Fibroblast of mammary gland (primary cell): Measurements from ENCODE around the gene GUK1.

ENCODE experiments used
- DNase-seq: peaks from one replicate; pipeline ENCODE4 v3.0.0-alpha.2; 2010; ENCODE audit warnings: low read depth
- H3K4me3 ChIP-seq: 2 replicates; pipeline ENCODE4 v1.5.1; 2011; ENCODE audit warnings: low read depth, mild to moderate bottlenecking, low read length, moderate library complexity; ENCODE audit not compliant: control insufficient read depth
- CTCF ChIP-seq: conservative IDR thresholded peaks from 2 replicates; pipeline ENCODE4 v1.5.1; 2011; ENCODE audit warnings: low read depth, low read length, inconsistent platforms; ENCODE audit not compliant: control insufficient read depth, insufficient read depth

GUK1 gene

GRCh38 chr1:228174482-228175315, 34.6 kb downstream of the GUK1 start:
- H3K4me3 ChIP-seq = no peak overlapping the region
- no peak for TF ChIP-seq CTCF
- DNase-seq = no peak

GRCh38 chr1:228175316-228176023, 35.4 kb downstream of the GUK1 start:
- no peak for TF ChIP-seq CTCF
- H3K4me3 ChIP-seq = no peak overlapping the region
- no peak for DNase-seq

GRCh38 chr1:228176024-228176395, 35.9 kb downstream of the GUK1 start:
- no peak for TF ChIP-seq CTCF
- H3K4me3 ChIP-seq = no peak overlapping the region
- DNase-seq = no peak

GRCh38 chr1:228176461-228177182, 36.5 kb downstream of the GUK1 start:
- no peak for DNase-seq
- H3K4me3 ChIP-seq = no peak overlapping the region

GRCh38 chr1:228177183-228177475, 37.0 kb downstream of the GUK1 start:
- TF ChIP-seq CTCF = no peak
- DNase-seq = no peak
- H3K4me3 ChIP-seq = no peak overlapping the region

More at GRCh38 chr1:228176461-228177182, 36.5 kb downstream of the GUK1 start:
- TF ChIP-seq CTCF = no peak

- no peak for TF ChIP-seq CTCF
- no peak for DNase-seq
These were observed 37.9 kb downstream of the GUK1 start for GRCh38 chr1:228177721-228178710.

More at GRCh38 chr1:228177721-228178710, 37.9 kb downstream of the GUK1 start:
- no peak overlapping the region for H3K4me3 ChIP-seq
